Stimulated activated naive CD4-positive, alpha-beta T cell treated with Interleukin-2 at 50 U/mL for 16 hours (primary cell): Measurements from ENCODE around the gene SKIDA1.

Experiments
- DNase-seq: peaks from one replicate; lab custom pipeline; 2025; lab: John Stamatoyannopoulos, UW

Gene SKIDA1

DNA sequence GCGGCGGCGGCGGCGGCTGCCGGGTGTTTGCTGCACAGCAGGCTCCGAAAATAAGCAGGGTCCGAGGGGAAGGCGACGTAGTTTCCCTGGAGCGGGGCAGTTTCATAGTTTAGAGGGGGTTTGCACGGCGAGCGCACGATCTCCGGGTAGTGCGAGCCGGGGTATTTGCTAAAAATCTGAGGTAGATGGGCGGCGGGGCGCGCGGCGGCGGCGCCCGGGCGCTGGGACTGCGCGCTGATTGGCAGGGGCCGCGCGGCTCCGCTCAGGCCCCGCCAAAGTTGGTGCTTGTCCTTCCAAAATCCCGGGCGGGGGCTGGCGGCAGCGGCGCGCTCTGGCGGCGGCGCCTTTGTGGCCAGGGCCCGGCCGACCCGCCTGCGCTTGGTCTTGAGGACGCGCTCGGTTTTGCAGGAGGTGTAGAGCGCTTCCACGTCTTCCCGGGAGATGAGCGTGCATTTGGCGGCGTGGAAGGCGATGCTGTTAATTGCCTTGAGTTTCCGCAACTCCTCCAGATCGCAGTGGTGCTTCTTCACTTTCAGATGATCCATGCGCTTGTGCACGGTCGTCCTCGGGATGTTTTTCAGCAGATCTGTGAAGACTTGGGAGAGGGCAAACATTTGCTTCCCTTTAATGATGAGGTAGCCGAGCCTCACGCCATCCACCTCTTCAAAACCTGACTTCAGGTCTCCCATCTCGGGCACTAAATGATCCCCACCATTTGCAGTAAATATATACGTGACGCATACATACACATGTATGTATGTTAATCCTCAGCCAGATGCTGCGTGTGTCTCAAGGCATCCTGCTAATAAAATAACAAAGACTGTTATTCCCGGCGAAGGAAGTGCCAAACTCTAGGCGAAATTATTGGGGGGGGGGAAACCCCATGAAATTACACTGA, 8.1 kb downstream of the SKIDA1 start:
- DNase-seq, result no peak

- no peak for DNase-seq
Measured at GRCh38 chr10:21516242-21517131, 9.0 kb downstream of the SKIDA1 start.

DNA sequence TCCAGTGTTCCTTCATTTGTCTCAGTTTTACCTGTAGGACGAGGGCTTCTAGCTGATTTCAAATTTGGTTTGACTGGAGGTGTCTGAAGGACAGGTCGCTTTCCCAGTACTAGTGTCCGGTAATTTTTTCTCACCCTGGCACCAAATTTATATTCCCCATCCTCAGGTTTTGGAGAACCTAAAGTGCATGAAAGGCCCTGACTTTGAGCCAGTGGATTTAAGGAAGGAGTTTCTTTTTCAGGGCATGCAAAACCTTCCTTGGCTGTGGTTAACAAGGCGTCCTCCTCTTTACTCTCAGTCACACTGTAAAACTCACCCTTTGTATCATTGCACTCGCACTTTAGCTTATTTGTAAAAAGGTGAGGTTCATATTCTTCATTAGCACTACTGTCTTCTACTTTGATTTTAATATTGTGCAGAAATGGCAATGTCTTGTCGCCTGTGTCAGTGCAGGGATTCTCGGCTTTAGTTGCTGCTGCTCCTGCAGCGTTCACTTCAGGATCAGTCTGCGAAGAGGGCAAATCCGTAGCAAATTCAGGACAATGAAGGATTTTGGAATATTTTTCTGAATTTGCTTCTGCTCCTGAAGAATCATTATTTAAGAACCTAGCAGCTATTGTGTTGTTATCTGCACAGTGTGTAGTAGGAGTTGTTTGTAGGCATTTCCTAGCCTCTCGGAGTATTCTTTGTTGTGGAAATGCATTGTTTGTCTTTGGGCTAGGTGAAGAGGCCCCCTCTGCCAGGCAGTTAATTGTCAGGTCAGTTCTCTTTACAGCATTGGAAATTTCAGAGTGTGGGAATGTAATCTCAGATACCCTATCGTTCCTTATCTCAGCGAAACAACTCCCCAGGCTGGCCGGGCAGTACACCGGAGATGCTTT, 9.9 kb downstream of the SKIDA1 start:
- DNase-seq, result no peak

DNA sequence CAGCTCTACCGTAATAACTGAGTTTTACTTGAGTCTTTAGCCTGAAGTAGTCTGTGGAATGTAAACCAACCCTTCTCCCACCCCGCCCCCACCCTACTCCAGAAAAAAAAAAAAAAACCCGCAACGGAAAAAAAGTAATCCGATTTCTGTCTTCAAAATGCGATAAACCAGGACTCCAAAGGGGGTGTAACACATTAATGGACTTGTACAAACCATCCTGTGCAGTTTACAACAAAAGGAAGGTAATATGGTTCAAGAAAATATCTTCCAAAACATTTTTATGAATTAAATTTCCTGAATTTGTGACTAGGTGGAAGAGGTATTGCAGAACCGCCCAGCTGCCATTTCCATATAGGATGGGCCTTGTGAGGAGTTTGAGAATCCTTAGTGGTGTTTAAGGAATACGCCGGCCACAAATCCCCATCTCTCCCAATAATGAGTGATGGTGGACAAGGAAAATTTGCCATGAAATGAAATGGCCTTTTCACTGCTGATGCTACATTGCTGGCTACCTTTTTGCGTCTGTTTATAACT, 10.6 kb downstream of the SKIDA1 start:
- DNase-seq, result no peak

DNA sequence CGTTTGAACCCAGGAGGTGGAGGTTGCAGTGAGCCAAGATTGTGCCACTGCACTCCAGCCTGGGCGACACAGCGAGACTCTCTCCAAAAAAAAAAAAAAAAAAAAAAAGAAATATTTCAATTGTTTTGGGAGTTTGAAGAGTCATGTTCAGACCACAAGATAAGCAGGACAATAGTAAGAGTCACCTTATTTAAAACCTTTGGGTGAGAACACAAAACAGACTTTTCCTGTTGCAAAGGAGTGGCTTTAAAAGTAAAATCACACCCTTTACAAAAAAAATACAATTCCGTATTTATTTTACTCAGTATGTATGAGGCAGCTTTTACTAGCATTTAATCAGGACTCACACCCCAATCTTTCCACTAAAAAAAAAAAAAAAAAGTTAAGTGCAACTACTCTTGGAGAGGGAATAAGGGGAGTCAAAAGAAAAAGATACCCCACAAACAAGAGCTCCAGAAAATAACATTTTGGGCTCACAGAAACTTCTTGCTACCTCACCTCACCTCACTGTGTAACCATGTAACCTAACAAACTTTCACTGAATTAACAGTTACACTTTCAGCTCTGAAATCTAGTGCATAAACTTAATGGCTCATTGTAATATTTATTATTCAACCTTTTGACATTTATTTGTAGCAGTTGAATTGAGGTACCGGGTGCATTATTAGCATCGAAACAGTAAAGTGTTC, 11.2 kb downstream of the SKIDA1 start:
- no peak for DNase-seq

GRCh38 chr10:21513405-21513788, 12.1 kb downstream of the SKIDA1 start:
- DNase-seq, result no peak

- DNase-seq, result no peak
Measured at GRCh38 chr10:21512573-21513404, 12.7 kb downstream of the SKIDA1 start.

DNA sequence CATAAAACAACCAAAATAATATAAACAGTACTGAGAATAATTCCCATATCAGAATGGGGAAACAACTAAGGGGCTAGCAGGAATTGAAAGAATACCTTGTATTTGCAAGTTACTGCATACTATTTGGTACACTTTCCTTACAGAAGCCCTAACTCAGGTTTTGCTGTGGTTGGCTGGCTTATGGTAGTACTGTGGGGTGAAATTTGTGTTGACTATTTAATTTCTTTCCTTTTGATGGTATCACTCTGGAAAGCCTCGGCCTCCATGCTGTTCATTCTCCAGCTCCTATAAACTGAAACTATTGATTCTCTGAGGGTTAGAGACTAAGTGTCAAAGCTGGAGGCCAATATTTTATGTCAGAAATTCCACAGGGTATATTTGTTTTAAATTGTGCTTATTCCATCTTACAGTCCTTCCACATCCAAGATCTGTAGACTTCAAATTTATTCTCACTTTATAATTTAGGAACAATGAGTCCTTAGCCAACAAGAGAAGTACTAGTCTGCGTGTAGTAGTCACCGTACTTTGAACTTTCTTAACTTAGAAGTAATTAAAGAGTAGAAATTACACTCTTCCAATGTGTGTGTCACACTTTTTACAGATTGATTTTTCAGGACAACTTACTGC, 13.4 kb downstream of the SKIDA1 start:
- no peak for DNase-seq

GRCh38 chr10:21511095-21511570, 14.3 kb downstream of the SKIDA1 start:
- DNase-seq, result no peak

- no peak for DNase-seq
Measured at GRCh38 chr10:21510241-21511094, 15.0 kb downstream of the SKIDA1 start.

- DNase-seq, result no peak
Measured at GRCh38 chr10:21509341-21510240, 15.9 kb downstream of the SKIDA1 start.

DNA sequence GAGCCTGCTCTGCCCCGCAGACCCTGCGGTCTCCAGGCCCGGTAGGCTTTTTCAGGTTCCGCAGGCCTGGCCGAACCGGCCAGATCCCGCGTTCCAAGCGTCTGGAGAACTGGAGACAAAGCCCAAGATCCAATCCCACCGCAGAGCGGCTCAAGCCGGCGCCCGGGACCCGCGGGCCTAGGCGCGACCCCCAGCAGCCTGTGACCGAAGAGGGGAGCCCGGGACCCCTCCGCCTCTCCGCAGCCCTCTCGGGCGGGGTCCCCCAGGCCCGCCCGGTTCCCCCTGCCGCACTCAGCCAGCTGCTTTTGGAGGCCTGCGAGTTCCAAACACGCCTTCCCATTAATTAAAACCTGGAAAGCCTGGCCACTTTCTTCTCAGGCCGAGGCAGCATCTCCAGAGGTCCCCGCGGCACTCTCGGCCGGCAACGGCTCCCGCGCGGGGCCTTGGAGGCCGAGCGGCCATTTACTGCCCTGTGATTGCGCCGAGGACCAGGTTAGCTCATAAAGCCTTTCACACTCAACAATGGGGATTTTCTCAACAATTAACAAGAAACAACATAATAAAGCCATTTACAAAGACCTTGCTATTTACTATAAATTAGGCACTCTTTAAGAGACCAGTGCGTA, 16.7 kb downstream of the SKIDA1 start:
- DNase-seq, result no peak

DNA sequence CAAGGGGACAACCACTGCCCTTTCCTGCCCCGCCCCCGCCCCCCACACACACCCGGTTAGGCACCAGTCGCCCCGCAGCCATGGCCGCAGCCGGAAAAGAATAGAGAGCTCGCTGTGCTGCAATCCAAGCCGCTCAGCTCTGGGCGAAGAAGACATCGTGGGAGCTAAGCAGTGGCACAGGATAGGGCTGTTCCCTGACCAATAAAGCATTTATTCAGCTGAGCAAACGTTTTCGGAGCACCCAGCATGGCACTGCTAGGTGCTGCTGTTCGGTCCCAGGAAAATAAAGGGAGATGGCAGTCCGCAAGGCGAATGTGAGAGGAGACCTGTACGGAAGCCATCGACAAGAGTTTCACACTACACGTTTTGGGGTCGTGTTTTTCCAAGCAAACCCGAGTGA, 18.3 kb downstream of the SKIDA1 start:
- no peak for DNase-seq

- no peak for DNase-seq
Measured at GRCh38 chr10:21506351-21506750, 19.1 kb downstream of the SKIDA1 start.

GRCh38 chr10:21505711-21506278, 19.7 kb downstream of the SKIDA1 start:
- DNase-seq, result no peak

DNA sequence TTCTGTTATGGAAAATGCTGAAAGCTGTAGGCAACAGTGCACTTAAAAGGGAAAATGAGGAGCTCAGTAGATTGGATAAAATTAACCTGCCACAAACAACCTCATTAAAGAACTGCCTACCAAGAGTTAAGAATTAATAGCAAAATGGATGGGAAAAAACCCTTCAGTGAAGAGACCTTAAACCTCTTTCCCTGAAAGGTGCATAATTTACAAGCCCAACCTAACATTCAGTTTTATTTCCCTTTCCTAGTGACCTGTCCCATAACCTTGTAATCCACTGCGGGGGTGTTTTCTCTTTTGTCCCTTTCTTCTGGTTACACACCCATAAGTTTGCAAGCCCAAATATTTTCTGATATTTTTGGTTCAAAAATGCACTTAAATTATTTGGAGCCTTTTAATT, 21.9 kb downstream of the SKIDA1 start:
- DNase-seq, result no peak

GRCh38 chr10:21502348-21502740, 23.1 kb downstream of the SKIDA1 start:
- no peak for DNase-seq
